Inflammatory macrophage (primary cell): ENCODE results near the gene CCDC102B.
"Not testable (repeated sequence)": the region's sequence is repeated elsewhere in the genome, so short reads cannot be mapped to it uniquely, and the experiment has no call there.

ENCODE experiments used
- DNase-seq, 2 donors: peaks; one replicate each; pipeline ENCODE4 v3.0.0-alpha.2; 2020 to 2022
- total RNA-seq, 18 experiments: gene quantifications; one replicate each; lab custom pipeline; 2026; ENCODE audit warnings: mixed read lengths in 6 of 18, inconsistent platforms in 2 of 18; lab: John Stamatoyannopoulos, UW

The CCDC102B gene
- total RNA-seq = 3.4 to 27.1 (median 15.9) reads per million in 18 experiments

- no peak for DNase-seq
Observed at GRCh38 chr18:68797871-68798270, at the start of gene CCDC102B. Gene CCDC102B, plus strand, starts transcription at chr18:68798080. Its CDS starts 38,684 bp downstream, at chr18:68836764.

GRCh38 chr18:68757126-68757525 lies 40.8 kb upstream of the CCDC102B start:
- no peak for DNase-seq

- DNase-seq = no peak
Observed at GRCh38 chr18:68759308-68759707, 38.6 kb upstream of the CCDC102B start.

- DNase-seq = no peak
Observed at GRCh38 chr18:68763083-68763482, 34.8 kb upstream of the CCDC102B start.

- DNase-seq = no peak
Observed at GRCh38 chr18:68764016-68764415, 33.9 kb upstream of the CCDC102B start.

GRCh38 chr18:68766433-68766832 lies 31.4 kb upstream of the CCDC102B start:
- no peak for DNase-seq

- DNase-seq = no peak
Observed at GRCh38 chr18:68769461-68769860, 28.4 kb upstream of the CCDC102B start.

- no peak for DNase-seq
Observed at GRCh38 chr18:68772268-68772667, 25.6 kb upstream of the CCDC102B start.

- DNase-seq = no peak
Observed at GRCh38 chr18:68778280-68778886, 19.5 kb upstream of the CCDC102B start.

- DNase-seq = peak; percentile 58 to 76
Observed at GRCh38 chr18:68779169-68779568, 18.7 kb upstream of the CCDC102B start.

GRCh38 chr18:68780802-68781635 lies 16.9 kb upstream of the CCDC102B start:
- DNase-seq = no peak

GRCh38 chr18:68783506-68783905 lies 14.4 kb upstream of the CCDC102B start:
- no peak for DNase-seq

GRCh38 chr18:68784071-68784470 lies 13.8 kb upstream of the CCDC102B start:
- peak; percentile 5 to 51 for DNase-seq

GRCh38 chr18:68790290-68790689 lies 7.6 kb upstream of the CCDC102B start:
- DNase-seq = not testable (repeated sequence)

GRCh38 chr18:68791801-68792200 lies 6.1 kb upstream of the CCDC102B start:
- DNase-seq = no peak

GRCh38 chr18:68793951-68794350 lies 3.9 kb upstream of the CCDC102B start:
- no peak for DNase-seq

GRCh38 chr18:68796936-68797690 lies 767 bp upstream of the CCDC102B start:
- DNase-seq = no peak

- no peak for DNase-seq
Observed at GRCh38 chr18:68800075-68800474, 2.2 kb downstream of the CCDC102B start.

GRCh38 chr18:68803356-68803755 lies 5.5 kb downstream of the CCDC102B start:
- DNase-seq = peak in 1 of 2 donors; percentile 8

GRCh38 chr18:68817584-68817983 lies 19.7 kb downstream of the CCDC102B start:
- DNase-seq = no peak

GRCh38 chr18:68818584-68818983 lies 20.7 kb downstream of the CCDC102B start:
- no peak for DNase-seq

- no peak for DNase-seq
Observed at GRCh38 chr18:68822926-68823325, 25.0 kb downstream of the CCDC102B start.

GRCh38 chr18:68826121-68826520 lies 28.2 kb downstream of the CCDC102B start:
- DNase-seq = peak; percentile 76 to 81
